ENCODE measurements around the gene NCKAP5.

NCKAP5 gene

GRCh38 chr2:133417415-133417814 is 150.8 kb downstream of the NCKAP5 start:
- no peak for DNase-seq

GRCh38 chr2:133416736-133417135 is 151.5 kb downstream of the NCKAP5 start:
- DNase-seq, result no peak

GRCh38 chr2:133416146-133416545 is 152.1 kb downstream of the NCKAP5 start:
- DNase-seq, result no peak

GRCh38 chr2:133415210-133415876 is 152.9 kb downstream of the NCKAP5 start:
- DNase-seq, result no peak

GRCh38 chr2:133414486-133415209 is 153.6 kb downstream of the NCKAP5 start:
- no peak for DNase-seq

GRCh38 chr2:133413863-133414262 is 154.4 kb downstream of the NCKAP5 start:
- no peak for DNase-seq

- DNase-seq, result no peak
Observed at GRCh38 chr2:133412694-133413093, 155.6 kb downstream of the NCKAP5 start.

- DNase-seq, result no peak
Observed at GRCh38 chr2:133411857-133412256, 156.4 kb downstream of the NCKAP5 start.

- DNase-seq, result no peak
Observed at GRCh38 chr2:133411101-133411500, 157.2 kb downstream of the NCKAP5 start.

- DNase-seq, result no peak
Observed at GRCh38 chr2:133409581-133410285, 158.5 kb downstream of the NCKAP5 start.

GRCh38 chr2:133408671-133409070 is 159.6 kb downstream of the NCKAP5 start:
- DNase-seq, result no peak

GRCh38 chr2:133407341-133407740 is 160.9 kb downstream of the NCKAP5 start:
- no peak for DNase-seq

GRCh38 chr2:133405252-133405651 is 163.0 kb downstream of the NCKAP5 start:
- DNase-seq, result no peak

GRCh38 chr2:133400411-133400810 is 167.9 kb downstream of the NCKAP5 start:
- DNase-seq, result no peak

- no peak for DNase-seq
Observed at GRCh38 chr2:133393895-133394294, 174.4 kb downstream of the NCKAP5 start.

GRCh38 chr2:133390156-133390555 is 178.1 kb downstream of the NCKAP5 start:
- DNase-seq, result no peak

GRCh38 chr2:133389569-133389968 is 178.7 kb downstream of the NCKAP5 start:
- DNase-seq, result no peak

GRCh38 chr2:133382566-133382965 is 185.7 kb downstream of the NCKAP5 start:
- DNase-seq, result no peak

- DNase-seq, result no peak
Observed at GRCh38 chr2:133380991-133381390, 187.3 kb downstream of the NCKAP5 start.

- peak; percentile 24 for DNase-seq
Observed at GRCh38 chr2:133378928-133379549, 189.2 kb downstream of the NCKAP5 start.

GRCh38 chr2:133378386-133378785 is 189.9 kb downstream of the NCKAP5 start:
- DNase-seq, result no peak

GRCh38 chr2:133377599-133377998 is 190.7 kb downstream of the NCKAP5 start:
- no peak for DNase-seq

- no peak for DNase-seq
Observed at GRCh38 chr2:133377021-133377481, 191.2 kb downstream of the NCKAP5 start.
